Ascending aorta (tissue), 2 donors: Measurements from ENCODE around the gene MED25. TPM values are rescaled to one million over a fixed set of nuclear protein-coding genes. Genes with fewer than 3 reads are reported as not detected.

Source experiments
- DNase-seq, 2 donors: peaks; one replicate each; pipeline ENCODE4 v3.0.0-alpha.2; 2019; ENCODE audit warnings: low spot score in 2 of 2
- H3K27ac ChIP-seq, 2 donors: fragments of 200-600 bp; sonication (generic); one replicate each; pipeline ENCODE4 v1.5.1; 2016 to 2017; ENCODE audit warnings: mild to moderate bottlenecking in 1 of 2
- H3K27me3 ChIP-seq: fragments of 200-600 bp; sonication (generic); one replicate; pipeline ENCODE4 v1.5.1; 2017
- H3K36me3 ChIP-seq, 2 donors: fragments of 200-600 bp; sonication (generic); one replicate each; pipeline ENCODE4 v1.5.1; 2016
- H3K4me1 ChIP-seq, 2 donors: fragments of 200-600 bp; sonication (generic); one replicate each; pipeline ENCODE4 v1.5.1; 2016 to 2017; ENCODE audit warnings: mild to moderate bottlenecking in 1 of 2
- H3K4me3 ChIP-seq, 2 donors: fragments of 200-600 bp; sonication (generic); one replicate each; pipeline ENCODE4 v1.5.1; 2016 to 2017; ENCODE audit warnings: mild to moderate bottlenecking in 1 of 2
- H3K9me3 ChIP-seq, 2 donors: fragments of 200-600 bp; sonication (generic); one replicate each; pipeline ENCODE4 v1.5.1; 2016
- intact Hi-C: fragments of 100-400 bp; cut with DNase I; formaldehyde crosslinking; loops from one replicate; pipeline ENCODE4 v1.15.1; 2023
- total RNA-seq: library from RNA; depleted of rRNA; stranded (reverse); fragments of >200 nt; gene quantifications from one replicate; pipeline ENCODE4 v1.1.0, GENCODE V29; 2016
- TF ChIP-seq, protein P1 (sequence below), 3 experiments: fragments of 200-600 bp in 2 of 3; fragments of 450-650 bp in 1 of 3; sonication (generic) in 2 of 3; IDR thresholded peaks; one replicate each; pipeline ENCODE4 v1.5.1; 2016 to 2019; ENCODE audit warnings: antibody characterized with exemption in 3 of 3, mild to moderate bottlenecking in 1 of 3, moderate library complexity in 1 of 3

Gene MED25
- total RNA-seq, 1 donor from 2014 or later: 54.0 TPM

DNA sequence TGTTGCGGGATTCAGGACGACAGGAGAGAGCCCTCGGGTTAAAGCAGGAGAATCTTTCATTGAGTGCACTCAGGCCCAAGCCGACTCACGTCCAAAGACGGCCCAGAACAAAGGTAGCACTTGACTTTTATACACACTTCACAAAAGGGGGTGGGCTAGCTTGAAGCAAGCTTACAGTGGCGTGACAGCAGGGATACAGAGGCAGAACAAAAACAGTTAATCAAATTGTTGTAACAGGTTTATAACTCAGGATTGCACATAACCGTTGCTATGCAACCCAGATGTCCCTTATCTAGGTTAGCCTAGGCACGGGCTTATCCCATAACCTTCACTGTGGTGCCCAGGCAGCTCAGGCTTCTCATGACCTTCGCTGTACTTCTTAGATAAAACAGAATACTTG lies 2.0 kb downstream of the MED25 start:
- Histone ChIP-seq H3K27ac (no peak overlapping the region), H3K9me3 (no peaks in the 10 kb centered on the region), H3K4me1 (peaks cover 0 to 18% of the 10 kb centered on the region in 2 donors), H3K27me3 (no peaks in the 10 kb centered on the region), H3K36me3 (peaks cover 4 to 14% of the 10 kb centered on the region in 2 donors), H3K4me3 (no peak overlapping the region)
- TF ChIP-seq, protein P1, sequence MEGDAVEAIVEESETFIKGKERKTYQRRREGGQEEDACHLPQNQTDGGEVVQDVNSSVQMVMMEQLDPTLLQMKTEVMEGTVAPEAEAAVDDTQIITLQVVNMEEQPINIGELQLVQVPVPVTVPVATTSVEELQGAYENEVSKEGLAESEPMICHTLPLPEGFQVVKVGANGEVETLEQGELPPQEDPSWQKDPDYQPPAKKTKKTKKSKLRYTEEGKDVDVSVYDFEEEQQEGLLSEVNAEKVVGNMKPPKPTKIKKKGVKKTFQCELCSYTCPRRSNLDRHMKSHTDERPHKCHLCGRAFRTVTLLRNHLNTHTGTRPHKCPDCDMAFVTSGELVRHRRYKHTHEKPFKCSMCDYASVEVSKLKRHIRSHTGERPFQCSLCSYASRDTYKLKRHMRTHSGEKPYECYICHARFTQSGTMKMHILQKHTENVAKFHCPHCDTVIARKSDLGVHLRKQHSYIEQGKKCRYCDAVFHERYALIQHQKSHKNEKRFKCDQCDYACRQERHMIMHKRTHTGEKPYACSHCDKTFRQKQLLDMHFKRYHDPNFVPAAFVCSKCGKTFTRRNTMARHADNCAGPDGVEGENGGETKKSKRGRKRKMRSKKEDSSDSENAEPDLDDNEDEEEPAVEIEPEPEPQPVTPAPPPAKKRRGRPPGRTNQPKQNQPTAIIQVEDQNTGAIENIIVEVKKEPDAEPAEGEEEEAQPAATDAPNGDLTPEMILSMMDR (IDR thresholded peaks at IDR 0.05): no peak
- no peak for DNase-seq
- intact Hi-C loops: no loop called here

- intact Hi-C loops: no loop called here
- Histone ChIP-seq H3K27ac (no peak overlapping the region), H3K9me3 (no peaks in the 10 kb centered on the region), H3K4me3 (no peak overlapping the region), H3K27me3 (no peaks in the 10 kb centered on the region), H3K4me1 (peaks cover 0 to 11% of the 10 kb centered on the region in 2 donors), H3K36me3 (peaks cover 12 to 24% of the 10 kb centered on the region in 2 donors)
- DNase-seq: no peak
- TF ChIP-seq, protein P1 (IDR thresholded peaks at IDR 0.05): no peak
Measured at GRCh38 chr19:49823472-49823871, 5.4 kb downstream of the MED25 start.

DNA sequence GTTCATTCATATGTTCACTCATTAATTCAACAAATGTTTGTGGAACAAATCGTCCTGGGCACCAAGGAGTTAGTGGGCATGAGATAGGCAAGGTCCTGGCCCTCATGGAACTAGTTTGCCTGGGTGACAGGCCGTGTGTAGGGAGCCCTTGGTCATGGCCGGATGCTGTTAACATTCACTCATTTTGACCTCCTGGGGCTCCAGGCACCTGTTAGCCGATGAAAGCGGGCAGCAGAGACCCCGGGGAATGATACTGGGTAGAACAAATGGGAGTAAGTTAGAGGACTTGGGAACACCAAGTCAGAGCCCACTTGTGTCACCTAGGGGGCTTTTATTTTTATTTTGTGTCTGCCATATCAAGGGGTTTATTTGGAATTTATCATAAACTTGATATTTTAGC lies 6.6 kb downstream of the MED25 start:
- TF ChIP-seq, protein P1 (IDR thresholded peaks at IDR 0.05): no peak
- intact Hi-C loops: no loop called here
- Histone ChIP-seq H3K4me3 (no peak overlapping the region), H3K4me1 (no peaks in the 10 kb centered on the region), H3K9me3 (no peaks in the 10 kb centered on the region), H3K36me3 (peaks cover 22 to 35% of the 10 kb centered on the region in 2 donors), H3K27ac (no peak overlapping the region), H3K27me3 (no peaks in the 10 kb centered on the region)
- no peak for DNase-seq

DNA sequence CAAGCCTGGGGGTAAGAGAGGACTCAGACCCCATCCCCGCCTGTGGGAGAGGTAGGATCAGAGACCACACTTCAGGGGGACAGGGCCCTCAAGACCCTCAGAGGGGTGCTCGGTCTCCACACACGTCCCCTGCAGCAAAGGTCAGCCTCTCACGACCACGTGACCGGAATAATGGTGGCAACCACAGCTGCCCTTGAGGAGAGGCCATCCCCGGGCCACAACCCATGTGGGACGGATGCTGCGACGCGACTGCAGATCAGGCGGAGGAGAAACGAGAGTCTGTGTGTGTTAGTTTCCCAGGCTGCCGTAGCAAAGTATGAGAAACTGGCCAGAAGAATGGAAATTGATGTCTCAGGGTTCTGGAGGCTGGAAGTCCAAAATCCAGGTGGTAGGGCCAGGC lies 8.9 kb downstream of the MED25 start:
- Histone ChIP-seq H3K4me1 (no peaks in the 10 kb centered on the region), H3K27me3 (no peaks in the 10 kb centered on the region), H3K9me3 (no peaks in the 10 kb centered on the region), H3K27ac (no peak overlapping the region), H3K4me3 (no peak overlapping the region), H3K36me3 (peaks cover 43 to 58% of the 10 kb centered on the region in 2 donors)
- DNase-seq: no peak
- intact Hi-C loops: no loop called here
- TF ChIP-seq, protein P1 (IDR thresholded peaks at IDR 0.05): no peak

DNA sequence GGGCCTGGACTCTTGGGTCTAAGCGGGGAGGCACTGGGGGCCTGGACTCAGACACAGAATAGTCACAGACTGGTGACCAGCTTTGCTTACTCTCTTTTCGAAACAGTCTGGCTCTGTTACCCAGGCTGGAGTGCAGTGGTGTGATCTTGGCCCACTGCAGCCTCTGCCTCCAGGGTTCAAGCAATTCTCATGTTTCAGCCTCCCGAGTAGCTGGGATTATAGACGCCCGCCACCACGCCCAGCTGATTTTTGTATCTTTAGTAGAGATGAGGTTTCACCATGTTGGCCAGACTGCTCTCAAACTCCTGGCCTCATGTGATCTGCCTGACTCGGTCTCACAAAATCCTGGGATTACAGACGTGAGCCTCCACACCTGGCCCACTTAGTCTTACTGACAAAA lies 11.1 kb downstream of the MED25 start:
- H3K4me3 ChIP-seq: no peak overlapping the region
- H3K9me3 ChIP-seq: no peaks in the 10 kb centered on the region
- TF ChIP-seq, protein P1 (IDR thresholded peaks at IDR 0.05): no peak
- no peak overlapping the region for H3K27ac ChIP-seq
- no peaks in the 10 kb centered on the region for H3K27me3 ChIP-seq
- no peak for DNase-seq
- no peaks in the 10 kb centered on the region for H3K4me1 ChIP-seq
- intact Hi-C loops: no loop called here
- H3K36me3 ChIP-seq: peaks cover 59 to 65% of the 10 kb centered on the region in 2 donors

- Histone ChIP-seq H3K27ac (no peak overlapping the region), H3K36me3 (peaks cover 64 to 70% of the 10 kb centered on the region in 2 donors), H3K4me1 (no peaks in the 10 kb centered on the region), H3K27me3 (no peaks in the 10 kb centered on the region), H3K4me3 (no peak overlapping the region), H3K9me3 (no peaks in the 10 kb centered on the region)
- intact Hi-C loops: no loop called here
- TF ChIP-seq, protein P1 (IDR thresholded peaks at IDR 0.05): no peak
- DNase-seq: no peak
Measured at GRCh38 chr19:49829721-49830120, 11.6 kb downstream of the MED25 start.
